NCI-H146 (cell line): Measurements from ENCODE around the gene PDZRN3.

Experiments
- DNase-seq: peaks from one replicate; lab custom pipeline; 2025; lab: John Stamatoyannopoulos, UW

Gene PDZRN3

GRCh38 chr3:73385568-73385967 lies 239.2 kb downstream of the PDZRN3 start:
- DNase-seq: no peak

GRCh38 chr3:73384091-73384906 lies 240.4 kb downstream of the PDZRN3 start:
- DNase-seq: no peak

GRCh38 chr3:73383470-73384049 lies 241.2 kb downstream of the PDZRN3 start:
- DNase-seq: no peak

- no peak for DNase-seq
Measured at GRCh38 chr3:73381551-73381950, 243.2 kb downstream of the PDZRN3 start.

- no peak for DNase-seq
Measured at GRCh38 chr3:73380735-73381532, 243.8 kb downstream of the PDZRN3 start.

GRCh38 chr3:73379465-73379864 lies 245.3 kb downstream of the PDZRN3 start:
- DNase-seq: no peak

GRCh38 chr3:73378207-73378606 lies 246.5 kb downstream of the PDZRN3 start:
- DNase-seq: no peak

GRCh38 chr3:73365756-73366397 lies 258.9 kb downstream of the PDZRN3 start:
- DNase-seq: no peak

GRCh38 chr3:73364517-73364916 lies 260.2 kb downstream of the PDZRN3 start:
- DNase-seq: no peak

- no peak for DNase-seq
Measured at GRCh38 chr3:73363093-73363492, 261.6 kb downstream of the PDZRN3 start.

GRCh38 chr3:73361591-73361990 lies 263.1 kb downstream of the PDZRN3 start:
- DNase-seq: no peak

GRCh38 chr3:73353649-73354217 lies 271.0 kb downstream of the PDZRN3 start:
- DNase-seq: no peak

- DNase-seq: no peak
Measured at GRCh38 chr3:73352841-73353645, 271.7 kb downstream of the PDZRN3 start.

GRCh38 chr3:73351423-73352071 lies 273.2 kb downstream of the PDZRN3 start:
- DNase-seq: no peak

GRCh38 chr3:73350996-73351395 lies 273.7 kb downstream of the PDZRN3 start:
- DNase-seq: no peak

- no peak for DNase-seq
Measured at GRCh38 chr3:73349657-73350056, 275.1 kb downstream of the PDZRN3 start.

- no peak for DNase-seq
Measured at GRCh38 chr3:73342077-73342476, 282.7 kb downstream of the PDZRN3 start.

- no peak for DNase-seq
Measured at GRCh38 chr3:73341272-73341935, 283.3 kb downstream of the PDZRN3 start.

- no peak for DNase-seq
Measured at GRCh38 chr3:73332558-73332957, 292.2 kb downstream of the PDZRN3 start.
